Hippocampal formation (tissue), 2 donors: ENCODE measurements around the gene NIPAL3.
A peak's percentile ranks its signal among the peaks of the same experiment; 100 is the strongest.

Source experiments
- DNase-seq, 2 donors: peaks; one replicate each; lab custom pipeline; 2025; lab: John Stamatoyannopoulos, UW

Gene NIPAL3

GRCh38 chr1:24415334-24415909 lies at the start of gene NIPAL3:
Gene NIPAL3, plus strand, starts transcription at chr1:24415802. Its CDS starts 3,746 bp downstream, at chr1:24419548.
- DNase-seq: peak; percentile 94 to 96

- DNase-seq: no peak
These were observed 48.9 kb upstream of the NIPAL3 start for GRCh38 chr1:24366707-24367106.

GRCh38 chr1:24369199-24369598 lies 46.4 kb upstream of the NIPAL3 start:
- DNase-seq: no peak

GRCh38 chr1:24369801-24370200 lies 45.8 kb upstream of the NIPAL3 start:
- no peak for DNase-seq

- DNase-seq: no peak
These were observed 42.6 kb upstream of the NIPAL3 start for GRCh38 chr1:24373044-24373443.

GRCh38 chr1:24373710-24374109 lies 41.9 kb upstream of the NIPAL3 start:
- no peak for DNase-seq

GRCh38 chr1:24374891-24375786 lies 40.5 kb upstream of the NIPAL3 start:
- no peak for DNase-seq

- no peak for DNase-seq
These were observed 35.8 kb upstream of the NIPAL3 start for GRCh38 chr1:24379733-24380315.

- DNase-seq: no peak
These were observed 35.1 kb upstream of the NIPAL3 start for GRCh38 chr1:24380508-24380907.

GRCh38 chr1:24381256-24381655 lies 34.3 kb upstream of the NIPAL3 start:
- no peak for DNase-seq

GRCh38 chr1:24382165-24382577 lies 33.4 kb upstream of the NIPAL3 start:
- no peak for DNase-seq

GRCh38 chr1:24383381-24383940 lies 32.1 kb upstream of the NIPAL3 start:
- no peak for DNase-seq

GRCh38 chr1:24384251-24385090 lies 31.1 kb upstream of the NIPAL3 start:
- DNase-seq: no peak

GRCh38 chr1:24385160-24385940 lies 30.3 kb upstream of the NIPAL3 start:
- no peak for DNase-seq

GRCh38 chr1:24386241-24386640 lies 29.4 kb upstream of the NIPAL3 start:
- no peak for DNase-seq

GRCh38 chr1:24386931-24387330 lies 28.7 kb upstream of the NIPAL3 start:
- no peak for DNase-seq

GRCh38 chr1:24387636-24388175 lies 27.9 kb upstream of the NIPAL3 start:
- no peak for DNase-seq

- no peak for DNase-seq
These were observed 27.2 kb upstream of the NIPAL3 start for GRCh38 chr1:24388331-24388885.

- DNase-seq: no peak
These were observed 26.3 kb upstream of the NIPAL3 start for GRCh38 chr1:24389231-24389678.
